ELR (cell line): ENCODE data around the gene NFE2L2.
"Not testable (repeated sequence)": the region's sequence is repeated elsewhere in the genome, so short reads cannot be mapped to it uniquely, and the experiment has no call there.

Experiments used
- DNase-seq: peaks from one replicate; pipeline ENCODE4 v3.0.0-alpha.2; 2015; ENCODE audit warnings: low read depth

NFE2L2 gene

GRCh38 chr2:177281400-177282180 lies 17.1 kb upstream of the NFE2L2 start:
- DNase-seq: no peak

GRCh38 chr2:177279847-177280246 lies 15.3 kb upstream of the NFE2L2 start:
- no peak for DNase-seq

DNA sequence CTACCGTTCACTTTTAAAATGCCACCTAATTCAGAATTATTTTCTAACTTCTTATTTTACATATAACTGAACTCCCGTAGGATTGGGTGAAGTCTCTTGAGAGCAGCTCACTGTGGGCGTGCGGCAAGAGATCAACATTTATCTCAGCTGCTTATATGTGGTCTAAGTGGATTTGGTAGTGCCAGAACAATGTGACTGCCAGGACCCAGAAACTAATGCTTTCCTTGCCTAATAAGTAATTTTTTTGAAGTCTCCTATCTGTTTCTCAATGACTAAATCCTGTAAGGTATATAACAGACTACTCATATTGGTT lies 11.2 kb upstream of the NFE2L2 start:
- no peak for DNase-seq

DNA sequence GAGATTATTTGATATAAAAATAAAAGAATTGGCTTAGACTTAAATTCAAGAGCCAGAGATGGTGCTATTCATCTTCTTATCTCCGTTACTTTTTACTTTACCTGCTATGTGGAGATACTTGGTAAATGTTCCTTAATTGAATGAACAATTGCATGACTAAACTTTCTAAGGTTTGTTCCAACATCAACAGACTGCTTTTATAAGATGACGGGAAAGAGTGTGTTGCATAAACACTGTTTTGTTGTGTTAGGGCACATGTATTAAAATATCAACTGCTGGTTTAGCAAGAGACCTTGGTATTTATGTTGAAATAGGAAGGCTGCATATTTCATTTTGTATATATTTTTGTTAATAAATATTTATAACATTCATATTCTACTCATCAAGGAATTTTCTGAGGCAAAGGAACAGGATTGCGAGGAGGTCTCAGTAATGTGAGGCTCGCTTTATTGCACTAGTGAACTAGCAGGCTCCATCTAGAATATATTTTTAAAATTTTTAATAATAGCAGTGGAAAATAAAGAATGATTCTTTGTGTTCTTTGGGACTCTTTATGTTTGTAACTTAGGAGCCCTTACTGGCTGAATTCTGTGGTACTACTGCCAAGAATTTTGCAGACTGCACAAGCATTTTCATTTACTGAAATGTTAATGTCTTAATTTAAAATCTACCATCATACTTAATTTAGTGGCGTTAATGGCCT lies 10.7 kb upstream of the NFE2L2 start:
- DNase-seq: no peak

- no peak for DNase-seq
Measured at GRCh38 chr2:177273408-177273807, 8.9 kb upstream of the NFE2L2 start.

DNA sequence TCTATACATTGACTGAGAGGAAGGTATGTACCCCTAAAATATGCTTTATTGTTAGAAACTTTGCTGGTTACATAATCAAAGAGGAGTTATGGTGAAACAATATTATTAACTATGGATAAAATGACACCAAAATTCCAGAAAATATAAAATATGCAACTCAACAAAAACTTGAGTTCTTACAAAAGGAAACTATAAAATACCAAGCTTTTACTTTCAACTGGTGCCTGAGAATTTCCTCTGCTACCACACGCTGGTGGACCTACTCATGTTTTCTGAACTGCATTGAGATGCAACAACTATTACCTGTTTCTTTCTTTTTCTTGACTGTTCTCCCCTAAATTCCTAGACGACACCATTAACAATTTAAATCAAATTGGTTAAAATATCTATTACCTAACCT lies 8.2 kb upstream of the NFE2L2 start:
- DNase-seq: no peak

DNA sequence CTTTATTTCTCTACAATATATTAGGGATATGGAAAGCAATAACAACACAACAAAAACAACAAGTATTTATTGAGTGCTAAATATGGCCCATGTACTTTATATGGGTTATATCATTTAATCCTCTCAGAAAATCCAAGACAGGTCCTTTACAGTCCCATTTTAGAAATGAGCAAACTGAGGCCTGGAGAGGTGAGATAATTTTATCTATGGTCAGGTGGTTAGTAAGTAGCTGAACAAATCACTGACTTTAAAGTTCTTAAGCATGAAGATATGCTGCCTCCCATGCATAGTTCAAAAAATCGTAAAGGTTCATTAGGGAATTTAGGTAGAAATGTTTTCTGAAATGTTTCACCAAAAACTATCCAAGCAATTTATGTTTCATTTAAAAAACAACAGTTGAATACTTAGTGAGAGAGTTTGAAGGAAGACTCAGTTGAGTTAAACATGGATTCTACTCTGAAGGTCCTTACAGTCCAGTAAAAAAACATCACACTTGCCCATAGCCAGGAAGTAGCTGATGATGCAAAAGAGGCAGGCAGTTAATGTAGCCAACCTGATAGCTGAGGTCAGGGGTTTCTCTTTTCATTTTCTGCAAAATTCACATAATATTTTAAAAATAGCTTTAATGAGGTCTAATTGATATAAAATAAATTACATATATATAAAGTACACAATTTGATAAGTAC lies 7.6 kb upstream of the NFE2L2 start:
- no peak for DNase-seq

- no peak for DNase-seq
Measured at GRCh38 chr2:177270531-177270930, 6.0 kb upstream of the NFE2L2 start.

- no peak for DNase-seq
Measured at GRCh38 chr2:177268901-177269300, 4.4 kb upstream of the NFE2L2 start.

DNA sequence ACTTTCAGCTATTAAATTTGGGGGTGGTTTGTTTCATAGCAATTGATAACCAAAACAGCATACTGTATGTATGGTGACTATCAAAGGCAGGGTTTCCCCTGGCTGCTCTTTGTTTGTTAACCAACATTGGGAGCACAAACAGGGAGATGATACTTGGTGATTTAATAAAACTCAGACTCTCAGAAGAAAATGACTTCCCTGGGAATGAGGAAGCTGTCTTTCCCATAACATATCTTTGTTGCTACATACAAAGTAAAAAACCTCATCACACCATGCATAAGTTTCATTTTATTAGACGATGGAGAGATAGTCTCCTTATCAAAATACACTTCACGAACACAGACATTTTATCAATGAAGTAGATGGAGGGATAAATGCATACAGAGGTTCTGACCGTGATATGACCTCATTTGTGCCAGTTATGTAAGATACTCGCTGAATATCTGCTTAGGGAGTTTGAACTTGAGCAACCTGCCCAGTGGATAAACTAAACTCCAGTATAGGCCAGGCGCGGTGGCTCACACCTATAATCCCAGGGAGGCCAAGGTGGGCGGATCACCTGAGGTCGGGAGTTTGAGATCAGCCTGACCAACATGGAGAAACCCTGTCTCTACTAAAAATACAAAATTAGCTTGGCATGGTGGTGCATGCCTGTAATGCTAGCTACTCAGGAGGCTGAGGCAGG lies 3.8 kb upstream of the NFE2L2 start:
- DNase-seq: no peak

- DNase-seq: not testable (repeated sequence)
Measured at GRCh38 chr2:177266955-177267354, 2.4 kb upstream of the NFE2L2 start.

DNA sequence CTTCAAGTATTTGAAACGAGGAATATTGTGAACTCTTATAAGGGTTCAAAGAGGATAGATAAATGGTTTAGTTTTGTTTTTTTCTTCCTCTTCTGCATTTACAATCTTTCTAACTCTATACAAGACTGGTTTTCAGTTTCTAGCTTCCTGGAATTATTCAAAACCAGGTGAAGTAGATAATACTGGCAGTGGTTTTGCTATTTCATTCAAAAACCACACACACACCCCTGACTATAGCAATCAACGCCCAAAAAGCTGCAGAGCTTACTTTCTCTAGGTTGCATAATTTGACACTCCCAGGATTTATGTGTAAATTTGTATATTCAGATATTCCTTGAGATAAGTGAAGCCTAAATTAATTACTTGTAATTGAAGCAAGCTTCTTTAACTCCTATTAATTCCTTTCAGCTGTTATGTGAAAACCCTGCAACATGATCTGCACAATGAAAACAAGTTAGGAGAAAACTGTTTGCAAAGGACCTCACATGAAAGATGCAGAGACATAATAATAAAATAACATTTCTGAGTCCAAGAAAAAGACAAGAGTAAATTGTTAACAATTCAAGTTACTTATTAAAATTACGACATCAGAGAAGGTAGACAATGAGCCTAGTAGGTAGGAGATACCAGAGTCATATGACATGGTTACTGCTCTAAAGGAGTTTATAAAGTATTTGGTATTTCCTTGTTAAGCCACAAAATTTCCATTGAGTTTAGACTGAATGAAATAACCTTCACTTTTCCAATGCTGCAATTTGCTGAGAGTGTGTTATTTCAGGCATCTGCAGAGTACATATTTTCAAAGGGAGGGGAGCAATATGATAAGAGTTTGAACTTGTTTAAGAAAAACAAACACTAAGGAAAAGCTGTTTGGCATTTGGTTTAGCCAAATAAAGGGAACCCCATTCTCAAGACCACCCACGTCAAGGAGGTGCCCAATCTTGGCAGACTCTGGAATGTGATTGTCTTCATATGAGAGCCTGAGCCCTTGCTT lies 1.6 kb upstream of the NFE2L2 start:
- DNase-seq: no peak

GRCh38 chr2:177264209-177264692 lies 276 bp downstream of the NFE2L2 start:
- peak; percentile 56 for DNase-seq

DNA sequence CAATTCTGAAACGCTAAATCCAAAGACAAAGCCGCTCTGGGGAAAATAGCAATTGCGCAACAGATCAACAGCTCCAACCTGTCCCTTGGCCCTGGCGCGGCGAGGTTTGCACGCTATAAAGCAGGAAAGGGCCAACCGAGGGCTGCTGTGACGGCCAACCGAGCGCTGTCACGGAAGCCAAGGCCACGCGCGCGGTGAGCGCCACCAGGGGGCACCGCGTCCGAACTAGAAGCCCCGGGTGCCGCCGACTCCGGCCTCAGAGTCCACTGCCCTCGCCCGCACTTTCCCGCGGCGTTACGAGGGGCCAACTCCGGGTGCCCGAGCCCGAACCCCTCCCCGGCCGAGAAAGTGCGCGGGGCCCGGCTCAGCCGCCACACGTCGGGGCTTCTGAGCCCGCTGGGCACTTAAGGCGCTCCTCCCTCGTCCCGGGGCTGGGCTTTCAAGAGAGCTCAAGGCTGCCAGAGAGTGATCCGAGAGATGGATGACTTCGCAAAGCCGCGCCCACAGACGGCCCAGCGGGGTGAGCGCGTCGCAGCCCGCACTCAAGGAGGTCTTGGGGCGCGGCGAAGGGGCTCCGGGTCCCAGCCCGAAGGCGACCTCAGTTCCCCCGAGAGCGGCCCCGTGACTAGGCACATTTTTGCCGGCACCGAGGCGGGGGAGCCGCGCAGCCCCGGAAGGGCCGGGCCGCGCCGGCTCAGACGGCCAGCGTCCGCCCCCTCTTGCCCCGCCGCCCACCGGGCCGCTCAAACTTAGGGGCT lies 897 bp downstream of the NFE2L2 start:
- DNase-seq: peak; percentile 99

GRCh38 chr2:177262958-177263450 lies 1.5 kb downstream of the NFE2L2 start:
- no peak for DNase-seq

- no peak for DNase-seq
Measured at GRCh38 chr2:177262092-177262491, 2.4 kb downstream of the NFE2L2 start.

DNA sequence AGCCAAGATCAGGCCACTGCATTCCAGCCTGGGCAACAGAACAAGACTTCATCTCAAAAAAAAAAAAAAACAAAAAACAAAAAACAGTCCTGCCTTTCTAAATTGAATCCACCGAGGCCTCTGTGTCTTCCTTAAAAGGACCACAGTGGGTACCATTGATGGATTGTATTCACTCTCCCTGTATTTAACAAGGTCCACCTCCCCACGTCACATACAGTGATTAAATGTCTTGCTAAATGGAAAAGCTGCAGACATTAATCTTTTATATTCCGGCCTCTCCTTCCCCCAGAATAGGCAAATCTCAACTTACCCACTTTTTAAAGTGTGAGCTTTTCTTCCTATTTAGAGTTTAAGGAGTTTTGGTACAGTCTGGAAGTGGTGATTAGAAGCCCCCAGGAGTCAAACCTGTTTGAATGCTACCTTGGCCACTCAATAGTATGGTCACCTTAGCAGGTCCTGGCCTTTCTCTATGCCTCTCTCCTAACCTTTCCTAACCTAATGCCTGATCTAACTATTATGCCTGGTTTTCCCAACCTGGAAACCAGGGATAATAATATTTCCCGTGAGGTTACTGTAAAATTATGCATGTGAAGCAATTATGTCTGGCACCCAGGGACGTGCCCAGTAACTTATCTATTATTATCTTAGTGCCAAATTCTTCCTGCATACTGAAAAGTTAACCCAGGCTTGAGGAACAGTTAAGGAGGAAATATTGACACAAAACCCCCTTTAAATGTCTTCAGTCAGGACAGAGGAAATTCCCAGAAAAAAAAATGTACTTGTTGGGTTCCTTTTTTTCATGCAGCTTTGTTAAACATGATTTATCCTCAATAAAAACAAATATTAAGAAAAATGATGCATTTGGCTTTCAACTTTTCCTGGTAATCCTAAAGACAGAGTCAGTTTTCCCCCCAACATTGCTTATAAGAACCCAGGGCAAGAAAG lies 3.1 kb downstream of the NFE2L2 start:
- no peak for DNase-seq

- no peak for DNase-seq
Measured at GRCh38 chr2:177260379-177260778, 4.1 kb downstream of the NFE2L2 start.

GRCh38 chr2:177258059-177258458 lies 6.5 kb downstream of the NFE2L2 start:
- DNase-seq: no peak
